Astrocyte (in vitro differentiated cells and primary cell): ENCODE data around the gene TRIP4.

Experiments
- EZH2 ChIP-seq: IDR thresholded peaks from 2 replicates; pipeline ENCODE4 v1.6.1; 2012; ENCODE audit warnings: mild to moderate bottlenecking, low read length, inconsistent platforms; ENCODE audit not compliant: insufficient read depth
- TF ChIP-seq, protein P1 (sequence below): IDR thresholded peaks from 2 replicates; pipeline ENCODE4 v1.5.1; 2011; ENCODE audit warnings: low read depth, mild to moderate bottlenecking, inconsistent platforms, low read length, moderate library complexity; ENCODE audit not compliant: insufficient read depth

DNA sequence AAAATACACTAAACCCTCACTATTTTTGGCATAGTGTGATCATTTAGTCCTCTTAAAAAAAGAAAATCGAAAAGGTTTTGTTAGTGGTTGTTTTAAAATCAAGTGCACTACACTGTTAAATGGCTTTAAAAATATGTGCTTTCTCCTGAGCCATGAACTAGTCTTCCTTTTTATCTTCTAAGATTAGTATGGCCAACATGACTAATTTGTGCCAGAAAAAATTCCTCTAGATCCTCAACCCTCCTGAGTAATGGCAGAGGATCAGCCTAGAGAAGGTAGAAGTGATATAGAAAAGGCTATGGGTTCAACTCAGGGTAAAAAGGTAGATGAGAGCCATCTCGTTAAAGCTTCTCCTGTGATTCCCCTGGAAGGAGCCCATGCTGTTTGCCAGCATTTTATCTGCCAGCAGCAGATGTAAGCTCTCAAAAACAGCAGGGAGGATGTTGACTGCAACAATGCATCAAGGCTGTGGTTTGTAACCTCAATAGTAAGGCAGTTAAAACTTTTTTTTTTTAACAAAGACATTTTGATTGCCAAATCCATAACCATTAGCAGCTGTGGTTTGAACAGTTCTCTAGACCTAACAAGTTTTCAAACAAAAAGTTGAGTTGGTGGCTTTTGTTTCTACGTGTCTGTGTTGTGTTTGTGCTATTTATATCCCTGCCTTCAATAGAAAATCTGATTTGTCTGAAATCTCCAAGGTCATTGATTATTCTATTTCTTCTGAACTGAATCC, 42.5 kb downstream of the TRIP4 start:
- TF ChIP-seq, protein P1, sequence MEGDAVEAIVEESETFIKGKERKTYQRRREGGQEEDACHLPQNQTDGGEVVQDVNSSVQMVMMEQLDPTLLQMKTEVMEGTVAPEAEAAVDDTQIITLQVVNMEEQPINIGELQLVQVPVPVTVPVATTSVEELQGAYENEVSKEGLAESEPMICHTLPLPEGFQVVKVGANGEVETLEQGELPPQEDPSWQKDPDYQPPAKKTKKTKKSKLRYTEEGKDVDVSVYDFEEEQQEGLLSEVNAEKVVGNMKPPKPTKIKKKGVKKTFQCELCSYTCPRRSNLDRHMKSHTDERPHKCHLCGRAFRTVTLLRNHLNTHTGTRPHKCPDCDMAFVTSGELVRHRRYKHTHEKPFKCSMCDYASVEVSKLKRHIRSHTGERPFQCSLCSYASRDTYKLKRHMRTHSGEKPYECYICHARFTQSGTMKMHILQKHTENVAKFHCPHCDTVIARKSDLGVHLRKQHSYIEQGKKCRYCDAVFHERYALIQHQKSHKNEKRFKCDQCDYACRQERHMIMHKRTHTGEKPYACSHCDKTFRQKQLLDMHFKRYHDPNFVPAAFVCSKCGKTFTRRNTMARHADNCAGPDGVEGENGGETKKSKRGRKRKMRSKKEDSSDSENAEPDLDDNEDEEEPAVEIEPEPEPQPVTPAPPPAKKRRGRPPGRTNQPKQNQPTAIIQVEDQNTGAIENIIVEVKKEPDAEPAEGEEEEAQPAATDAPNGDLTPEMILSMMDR: no peak
- no peak for TF ChIP-seq EZH2
